ENCODE measurements around the gene VNN1.

VNN1 gene

GRCh38 chr6:132713352-132714134 is at the start of gene VNN1:
Gene VNN1 (minus strand): TSS chr6:132714055. CDS start chr6:132714035, 20 bp downstream.
- TF ChIP-seq CTCF (conservative IDR thresholded peaks at IDR 0.05; ENCODE audit: low read depth, low read length), result no peak
- H3K4me3 ChIP-seq (ENCODE audit: low read depth, low read length), result no peak within 1 kb of the TSS
- no peak for DNase-seq (ENCODE audit: low read depth)

GRCh38 chr6:132763269-132763668 is 49.4 kb upstream of the VNN1 start:
- no peak overlapping the region for H3K4me3 ChIP-seq (ENCODE audit: low read depth, low read length)
- DNase-seq (ENCODE audit: low read depth), result no peak

GRCh38 chr6:132760256-132760655 is 46.4 kb upstream of the VNN1 start:
- DNase-seq (ENCODE audit: low read depth), result no peak
- H3K4me3 ChIP-seq (ENCODE audit: low read depth, low read length), result no peak overlapping the region
- no peak for TF ChIP-seq CTCF (conservative IDR thresholded peaks at IDR 0.05; ENCODE audit: low read depth, low read length)

More at GRCh38 chr6:132763269-132763668, 49.4 kb upstream of the VNN1 start:
- no peak for TF ChIP-seq CTCF (conservative IDR thresholded peaks at IDR 0.05; ENCODE audit: low read depth, low read length)

GRCh38 chr6:132758689-132759088 is 44.8 kb upstream of the VNN1 start:
- no peak for TF ChIP-seq CTCF (conservative IDR thresholded peaks at IDR 0.05; ENCODE audit: low read depth, low read length)
- no peak overlapping the region for H3K4me3 ChIP-seq (ENCODE audit: low read depth, low read length)

GRCh38 chr6:132752255-132752654 is 38.4 kb upstream of the VNN1 start:
- TF ChIP-seq CTCF (conservative IDR thresholded peaks at IDR 0.05; ENCODE audit: low read depth, low read length), result no peak
- no peak for DNase-seq (ENCODE audit: low read depth)
- no peak overlapping the region for H3K4me3 ChIP-seq (ENCODE audit: low read depth, low read length)

More at GRCh38 chr6:132758689-132759088, 44.8 kb upstream of the VNN1 start:
- DNase-seq (ENCODE audit: low read depth), result no peak

- no peak overlapping the region for H3K4me3 ChIP-seq (ENCODE audit: low read depth, low read length)
- no peak for TF ChIP-seq CTCF (conservative IDR thresholded peaks at IDR 0.05; ENCODE audit: low read depth, low read length)
Measured at GRCh38 chr6:132751828-132752227, 38.0 kb upstream of the VNN1 start.

GRCh38 chr6:132751306-132751705 is 37.5 kb upstream of the VNN1 start:
- no peak for TF ChIP-seq CTCF (conservative IDR thresholded peaks at IDR 0.05; ENCODE audit: low read depth, low read length)
- H3K4me3 ChIP-seq (ENCODE audit: low read depth, low read length), result no peak overlapping the region
- DNase-seq (ENCODE audit: low read depth), result no peak

More at GRCh38 chr6:132751828-132752227, 38.0 kb upstream of the VNN1 start:
- no peak for DNase-seq (ENCODE audit: low read depth)
